Panc1 (cell line): ENCODE results near the gene LUC7L. TPM values are rescaled to one million over a fixed set of nuclear protein-coding genes. Genes with fewer than 3 reads are reported as not detected.
"Not testable (repeated sequence)": the region's sequence is repeated elsewhere in the genome, so short reads cannot be mapped to it uniquely, and the experiment has no call there.

Experiments
- ATAC-seq: fragments of 200-7000 bp; cut with Tn5 transposase; 2 replicates; pipeline ENCODE4 v1.9.1; 2020; ENCODE audit warnings: mild to moderate bottlenecking, moderate library complexity
- BruUV-seq: library from RNA; stranded (reverse); fragments of 400-500 nt; replicated peaks from 2 replicates; lab custom pipeline; 2021; lab: Mats Ljungman, UMichigan
- CTCF ChIA-PET: fragments of 300-600 bp; sonication (Branson Sonifier 250); formaldehyde crosslinking; loops from one replicate; lab custom pipeline; 2022; ENCODE audit warnings: antibody characterized with exemption; lab: Charles Lee
- POLR2A ChIA-PET: fragments of 300-600 bp; sonication (Branson Sonifier 250); formaldehyde crosslinking; loops from one replicate; lab custom pipeline; 2022; ENCODE audit warnings: antibody characterized with exemption; lab: Charles Lee
- DNase-seq: peaks from one replicate; pipeline ENCODE4 v3.0.0-alpha.2; 2010; ENCODE audit warnings: low read depth, low spot score
- H3K27ac ChIP-seq: 2 replicates; pipeline ENCODE4 v1.5.1; 2011; ENCODE audit warnings: mild to moderate bottlenecking, low read length, inconsistent platforms
- H3K27me3 ChIP-seq: fragments of 200-500 bp; sonication (Bioruptor generic); 2 replicates; pipeline ENCODE4 v1.6.0; 2014; ENCODE audit warnings: low read length, inconsistent platforms; ENCODE audit not compliant: control insufficient read depth, insufficient read depth
- H3K36me3 ChIP-seq: fragments of 200-500 bp; sonication (Bioruptor generic); 2 replicates; pipeline ENCODE4 v1.5.1; 2014; ENCODE audit warnings: inconsistent platforms, mild to moderate bottlenecking, low read length, moderate library complexity; ENCODE audit not compliant: control insufficient read depth, insufficient read depth
- H3K4me1 ChIP-seq: 2 replicates; pipeline ENCODE4 v1.5.1; 2011; ENCODE audit warnings: inconsistent platforms, mild to moderate bottlenecking, low read length, moderate library complexity; ENCODE audit not compliant: control insufficient read depth, insufficient read depth
- H3K4me3 ChIP-seq, 2 experiments: 2 replicates each; pipeline ENCODE4 v1.5.1; 2011 to 2012; ENCODE audit warnings: low read depth in 2 of 2, low read length in 2 of 2, mild to moderate bottlenecking in 2 of 2, inconsistent platforms in 1 of 2, moderate library complexity in 1 of 2
- H3K9me3 ChIP-seq: fragments of 200-500 bp; sonication (Bioruptor generic); 2 replicates; pipeline ENCODE4 v1.5.1; 2014; ENCODE audit warnings: low read depth, mild to moderate bottlenecking, inconsistent platforms, low read length, moderate library complexity; ENCODE audit not compliant: control insufficient read depth, insufficient read depth
- CTCF ChIP-seq: fragments of 450-650 bp; IDR thresholded peaks from 2 replicates; pipeline ENCODE4 v1.5.1; 2017; ENCODE audit warnings: mild to moderate bottlenecking
- POLR2AphosphoS5 ChIP-seq: IDR thresholded peaks from 2 replicates; pipeline ENCODE4 v1.6.1; 2012; ENCODE audit warnings: mild to moderate bottlenecking, low read depth, low read length, moderate library complexity
- REST ChIP-seq, 2 experiments: IDR thresholded peaks; 2 replicates each; pipeline ENCODE4 v1.6.1; 2011 to 2012; ENCODE audit warnings: low read depth in 2 of 2, control low read depth in 1 of 2, low read length in 1 of 2, mild to moderate bottlenecking in 1 of 2, moderate library complexity in 1 of 2; ENCODE audit not compliant: insufficient read depth in 1 of 2
- SIN3A ChIP-seq: IDR thresholded peaks from 2 replicates; pipeline ENCODE4 v1.6.1; 2012; ENCODE audit warnings: low read depth, mild to moderate bottlenecking, low read length, moderate library complexity, borderline replicate concordance; ENCODE audit not compliant: insufficient read depth
- TCF7L2 ChIP-seq: IDR thresholded peaks from 2 replicates; pipeline ENCODE4 v1.6.1; 2011; ENCODE audit warnings: mild to moderate bottlenecking, low read depth, low read length, inconsistent platforms
- in situ Hi-C: cut with HindIII; loops from 2 replicates; pipeline ENCODE4 v1.10.0; 2016; ENCODE audit warnings: low sequenced_read_pairs, low pct_unique_long_range_greater_than_20kb
- intact Hi-C: fragments of 100-400 bp; cut with micrococcal nuclease; formaldehyde crosslinking; loops from one replicate; pipeline ENCODE4 v1.10.0; 2022; ENCODE audit not compliant: unreplicated experiment
- total RNA-seq: library from RNA; stranded (reverse); gene quantifications from one replicate; pipeline ENCODE4 v1.2.1, GENCODE V29; 2021; ENCODE audit not compliant: unreplicated experiment

The LUC7L gene
- total RNA-seq, 1 experiment from 2014 or later, result 75.3 TPM

GRCh38 chr16:163696-164095, 65.6 kb downstream of the LUC7L start:
- in situ Hi-C loops, result not testable (repeated sequence)

GRCh38 chr16:163139-163538, 66.1 kb downstream of the LUC7L start:
- H3K27me3 ChIP-seq, POLR2A ChIA-PET, BruUV-seq, H3K9me3 ChIP-seq, DNase-seq, intact Hi-C loops, ATAC-seq, in situ Hi-C loops, H3K4me3 ChIP-seq, H3K4me1 ChIP-seq, CTCF ChIA-PET, H3K36me3 ChIP-seq, H3K27ac ChIP-seq: not testable (repeated sequence)

More at GRCh38 chr16:163696-164095, 65.6 kb downstream of the LUC7L start:
- H3K27ac ChIP-seq, DNase-seq, CTCF ChIA-PET, H3K36me3 ChIP-seq, H3K27me3 ChIP-seq, POLR2A ChIA-PET, H3K4me1 ChIP-seq, BruUV-seq, H3K9me3 ChIP-seq, H3K4me3 ChIP-seq, intact Hi-C loops: not testable (repeated sequence)
- peak; percentile 42; the same call in 1 of the 2 replicates for ATAC-seq

GRCh38 chr16:162271-162991, 66.8 kb downstream of the LUC7L start:
- in situ Hi-C loops (no loop called here), intact Hi-C loops (no loop called here)
- POLR2A ChIA-PET, result no interaction called here
- no peaks in the 10 kb centered on the region for H3K4me1 ChIP-seq
- no peak overlapping the region for H3K4me3 ChIP-seq
- H3K27ac ChIP-seq, result no peak overlapping the region
- TF ChIP-seq SIN3A, result no peak
- no peak for TF ChIP-seq CTCF
- no peak for TF ChIP-seq TCF7L2
- no peak for TF ChIP-seq REST (IDR thresholded peaks at IDR 0.05; ENCODE audit: insufficient read depth in 1 of 2, low read depth in 2 of 2, low read length in 1 of 2)
- no peak for TF ChIP-seq POLR2AphosphoS5
- H3K9me3 ChIP-seq, result no peaks in the 10 kb centered on the region
- CTCF ChIA-PET, result no interaction called here
- no TSS peak for BruUV-seq
- no peaks in the 10 kb centered on the region for H3K36me3 ChIP-seq
- H3K27me3 ChIP-seq, result no peaks in the 10 kb centered on the region
- DNase-seq, result no peak
- no peak for ATAC-seq
